Loucy (cell line): Measurements from ENCODE around the gene TVP23A.

Experiments
- H2AFZ ChIP-seq: fragments of 200-600 bp; sonication (generic); 2 replicates; pipeline ENCODE4 v1.6.0; 2016; ENCODE audit warnings: antibody characterized with exemption, mild to moderate bottlenecking, low read length, moderate library complexity
- H3F3A ChIP-seq: fragments of 200-600 bp; 2 replicates; pipeline ENCODE4 v1.6.0; 2016; ENCODE audit warnings: antibody characterized with exemption, low read depth, mild to moderate bottlenecking
- H3K27me3 ChIP-seq: fragments of 200-600 bp; sonication (generic); 2 replicates; pipeline ENCODE4 v1.6.1; 2014; ENCODE audit warnings: low read length, mild to moderate bottlenecking; ENCODE audit not compliant: insufficient read depth, poor library complexity, severe bottlenecking
- H3K36me3 ChIP-seq: fragments of 200-600 bp; sonication (generic); 2 replicates; pipeline ENCODE4 v1.6.1; 2016; ENCODE audit warnings: low read length; ENCODE audit not compliant: insufficient read depth
- H3K4me1 ChIP-seq: fragments of 200-600 bp; sonication (generic); 2 replicates; pipeline ENCODE4 v1.5.1; 2014; ENCODE audit warnings: low read length, mild to moderate bottlenecking; ENCODE audit not compliant: insufficient read depth, poor library complexity, severe bottlenecking
- H3K4me2 ChIP-seq: fragments of 200-600 bp; sonication (generic); 2 replicates; pipeline ENCODE4 v1.6.0; 2014; ENCODE audit warnings: antibody characterized with exemption, low read length, low read depth, mild to moderate bottlenecking; ENCODE audit not compliant: poor library complexity, severe bottlenecking
- H3K4me3 ChIP-seq: fragments of 200-600 bp; sonication (generic); 2 replicates; pipeline ENCODE4 v1.5.1; 2014; ENCODE audit warnings: low read length, mild to moderate bottlenecking, mixed read lengths; ENCODE audit not compliant: poor library complexity, severe bottlenecking
- H3K79me2 ChIP-seq: fragments of 200-600 bp; sonication (generic); 2 replicates; pipeline ENCODE4 v1.6.1; 2014; ENCODE audit warnings: low read length; ENCODE audit not compliant: insufficient read depth
- H3K9ac ChIP-seq: fragments of 200-600 bp; sonication (generic); 2 replicates; pipeline ENCODE4 v1.6.0; 2014; ENCODE audit warnings: mild to moderate bottlenecking, low read depth, low read length, moderate library complexity; ENCODE audit not compliant: poor library complexity, severe bottlenecking
- H3K9me2 ChIP-seq: fragments of 200-600 bp; sonication (generic); replicated peaks from 2 replicates; pipeline ENCODE4 v1.6.1; 2016; ENCODE audit warnings: low read depth, low read length, mixed read lengths
- H3K9me3 ChIP-seq: fragments of 200-600 bp; sonication (generic); 2 replicates; pipeline ENCODE4 v1.6.1; 2014; ENCODE audit warnings: mild to moderate bottlenecking, antibody characterized with exemption, low read length, low read depth; ENCODE audit not compliant: insufficient read depth
- H4K20me1 ChIP-seq: fragments of 200-600 bp; sonication (generic); 2 replicates; pipeline ENCODE4 v1.6.0; 2014; ENCODE audit warnings: antibody characterized with exemption, low read length, mild to moderate bottlenecking; ENCODE audit not compliant: insufficient read depth, poor library complexity, severe bottlenecking
- CTCF ChIP-seq: fragments of 200-600 bp; sonication (generic); conservative IDR thresholded peaks from 2 replicates; pipeline ENCODE4 v1.5.1; 2014; ENCODE audit warnings: mild to moderate bottlenecking, antibody characterized with exemption, low read length
- EZH2phosphoT487 ChIP-seq: fragments of 200-600 bp; IDR thresholded peaks from 2 replicates; pipeline ENCODE4 v1.6.1; 2018; ENCODE audit warnings: antibody characterized with exemption, mild to moderate bottlenecking, moderate library complexity, borderline replicate concordance

The TVP23A gene

GRCh38 chr16:10852948-10853347 lies 34.4 kb upstream of the TVP23A start:
- no peaks in the 10 kb centered on the region for H3K9me3 ChIP-seq
- no peaks in the 10 kb centered on the region for H3K4me1 ChIP-seq
- H2AFZ ChIP-seq: peak overlapping the region; percentile 63; the same call in 1 of the 2 replicates
- H3K4me2 ChIP-seq: peak overlapping the region; percentile 24
- no peak for TF ChIP-seq CTCF
- TF ChIP-seq EZH2phosphoT487: no peak
- no peaks in the 10 kb centered on the region for H3K36me3 ChIP-seq
- no peaks in the 10 kb centered on the region for H3F3A ChIP-seq
- no peaks in the 10 kb centered on the region for H3K9me2 ChIP-seq
- no peak overlapping the region for H3K4me3 ChIP-seq
- no peaks in the 10 kb centered on the region for H4K20me1 ChIP-seq
- H3K79me2 ChIP-seq: no peaks in the 10 kb centered on the region
- H3K27me3 ChIP-seq: no peaks in the 10 kb centered on the region
- H3K9ac ChIP-seq: no peak overlapping the region

GRCh38 chr16:10852286-10852685 lies 33.7 kb upstream of the TVP23A start:
- TF ChIP-seq EZH2phosphoT487: no peak
- no peak for TF ChIP-seq CTCF
- no peaks in the 10 kb centered on the region for H3K9me3 ChIP-seq
- H3K4me2 ChIP-seq: peak overlapping the region; percentile 24
- peak overlapping the region; percentile 20 for H3K4me3 ChIP-seq
- no peaks in the 10 kb centered on the region for H3K4me1 ChIP-seq
- H2AFZ ChIP-seq: peak overlapping the region; percentile 63
- no peaks in the 10 kb centered on the region for H3K36me3 ChIP-seq
- H4K20me1 ChIP-seq: no peaks in the 10 kb centered on the region
- no peaks in the 10 kb centered on the region for H3K27me3 ChIP-seq
- no peaks in the 10 kb centered on the region for H3K9me2 ChIP-seq
- no peaks in the 10 kb centered on the region for H3K79me2 ChIP-seq
- no peak overlapping the region for H3K9ac ChIP-seq
- no peaks in the 10 kb centered on the region for H3F3A ChIP-seq

GRCh38 chr16:10851512-10851911 lies 32.9 kb upstream of the TVP23A start:
- H2AFZ ChIP-seq: no peak overlapping the region
- H3K36me3 ChIP-seq: no peaks in the 10 kb centered on the region
- no peaks in the 10 kb centered on the region for H3K27me3 ChIP-seq
- no peaks in the 10 kb centered on the region for H4K20me1 ChIP-seq
- H3K9me3 ChIP-seq: no peaks in the 10 kb centered on the region
- H3F3A ChIP-seq: no peaks in the 10 kb centered on the region
- no peaks in the 10 kb centered on the region for H3K79me2 ChIP-seq
- H3K9me2 ChIP-seq: no peaks in the 10 kb centered on the region
- no peak overlapping the region for H3K4me2 ChIP-seq
- no peak overlapping the region for H3K9ac ChIP-seq
- TF ChIP-seq EZH2phosphoT487 (no peak), CTCF (no peak)
- H3K4me3 ChIP-seq: no peak overlapping the region
- H3K4me1 ChIP-seq: no peaks in the 10 kb centered on the region
